ENCODE results near the gene CASP9.

Gene CASP9

GRCh38 chr1:15557008-15557407 lies 33.0 kb upstream of the CASP9 start:
- Histone ChIP-seq H4K91ac (ENCODE audit: low read length) (no peak overlapping the region), H4K8ac (ENCODE audit: low read length) (no peak overlapping the region)

GRCh38 chr1:15550573-15550972 lies 26.6 kb upstream of the CASP9 start:
- no peak overlapping the region for H3K4me3 ChIP-seq (ENCODE audit: insufficient read depth in 1 of 2, low read depth in 1 of 2, low read length in 2 of 2)
- no peak overlapping the region for H2BK120ac ChIP-seq (ENCODE audit: low read depth, low read length)
- H2BK15ac ChIP-seq (ENCODE audit: low read depth, poor library complexity, severe bottlenecking): no peak overlapping the region
- H3K4ac ChIP-seq (ENCODE audit: low read depth in 1 of 2, low read length in 2 of 2): no peak overlapping the region
- no peak overlapping the region for H3K27ac ChIP-seq (ENCODE audit: low read length, poor library complexity, severe bottlenecking)
- H3K27me3 ChIP-seq (ENCODE audit: control insufficient read depth in 1 of 2, insufficient read depth in 1 of 2, low read length in 2 of 2): no peaks in the 10 kb centered on the region
- H2AK5ac ChIP-seq (ENCODE audit: low read length, severe bottlenecking): no peak overlapping the region
- H3K9ac ChIP-seq (ENCODE audit: low read length): no peak overlapping the region
- H3K18ac ChIP-seq (ENCODE audit: low read depth in 1 of 2, low read length in 2 of 2): no peak overlapping the region
- H3K23ac ChIP-seq (ENCODE audit: low read length in 2 of 2): no peak overlapping the region
- 95% methylated on average over 6 of the region's 6 CpGs for WGBS
- H2BK5ac ChIP-seq (ENCODE audit: low read depth, low read length, poor library complexity, severe bottlenecking): no peak overlapping the region
- H3K4me2 ChIP-seq (ENCODE audit: low read length, poor library complexity, severe bottlenecking): no peak overlapping the region
- H3K9me3 ChIP-seq (ENCODE audit: control insufficient read depth, low read length): no peaks in the 10 kb centered on the region
- peaks cover 20 to 62% of the 10 kb centered on the region in 2 experiments for H3K36me3 ChIP-seq (ENCODE audit: control insufficient read depth in 1 of 2, insufficient read depth in 2 of 2, low read depth in 1 of 2, low read length in 2 of 2)
- peak overlapping the region; percentile 15 for H4K8ac ChIP-seq (ENCODE audit: low read length)
- no peak overlapping the region for H2AFZ ChIP-seq (ENCODE audit: low read depth, low read length)
- no peak overlapping the region for H3K14ac ChIP-seq (ENCODE audit: low read length in 2 of 2)
- H2BK12ac ChIP-seq (ENCODE audit: low read length in 2 of 2): no peak overlapping the region
- peak overlapping the region; percentile 61 for H4K91ac ChIP-seq (ENCODE audit: low read length)
- H3K79me1 ChIP-seq (replicated peaks; ENCODE audit: low read length, poor library complexity, severe bottlenecking): peaks cover 2% of the 10 kb centered on the region
- H3K4me1 ChIP-seq (ENCODE audit: control insufficient read depth, insufficient read depth, low read depth, low read length): peaks cover 1% of the 10 kb centered on the region
- DNase-seq: no peak

More at GRCh38 chr1:15557008-15557407, 33.0 kb upstream of the CASP9 start:
- peaks cover 18 to 41% of the 10 kb centered on the region in 2 experiments for H3K36me3 ChIP-seq (ENCODE audit: control insufficient read depth in 1 of 2, insufficient read depth in 2 of 2, low read depth in 1 of 2, low read length in 2 of 2)
- H3K4me2 ChIP-seq (ENCODE audit: low read length, poor library complexity, severe bottlenecking): no peak overlapping the region
- DNase-seq: no peak
- H3K27ac ChIP-seq (ENCODE audit: low read length, poor library complexity, severe bottlenecking): no peak overlapping the region
- H3K4ac ChIP-seq (ENCODE audit: low read depth in 1 of 2, low read length in 2 of 2): no peak overlapping the region
- H3K79me1 ChIP-seq (replicated peaks; ENCODE audit: low read length, poor library complexity, severe bottlenecking): no peaks in the 10 kb centered on the region
- no peak overlapping the region for H2BK120ac ChIP-seq (ENCODE audit: low read depth, low read length)
- no peak overlapping the region for H2BK12ac ChIP-seq (ENCODE audit: low read length in 2 of 2)
- no peak overlapping the region for H3K23ac ChIP-seq (ENCODE audit: low read length in 2 of 2)
- no peak overlapping the region for H2BK5ac ChIP-seq (ENCODE audit: low read depth, low read length, poor library complexity, severe bottlenecking)
- no peak overlapping the region for H3K4me3 ChIP-seq (ENCODE audit: insufficient read depth in 1 of 2, low read depth in 1 of 2, low read length in 2 of 2)
- no peak overlapping the region for H2AFZ ChIP-seq (ENCODE audit: low read depth, low read length)
- H3K18ac ChIP-seq (ENCODE audit: low read depth in 1 of 2, low read length in 2 of 2): no peak overlapping the region
- no peak overlapping the region for H3K9ac ChIP-seq (ENCODE audit: low read length)
- H3K4me1 ChIP-seq (ENCODE audit: control insufficient read depth, insufficient read depth, low read depth, low read length): no peaks in the 10 kb centered on the region
- no peak overlapping the region for H3K14ac ChIP-seq (ENCODE audit: low read length in 2 of 2)
- no peak overlapping the region for H2AK5ac ChIP-seq (ENCODE audit: low read length, severe bottlenecking)
- no peaks in the 10 kb centered on the region for H3K9me3 ChIP-seq (ENCODE audit: control insufficient read depth, low read length)
- H3K27me3 ChIP-seq (ENCODE audit: control insufficient read depth in 1 of 2, insufficient read depth in 1 of 2, low read length in 2 of 2): no peaks in the 10 kb centered on the region
- 100% methylated on average over 2 of the region's 2 CpGs for WGBS
- H2BK15ac ChIP-seq (ENCODE audit: low read depth, poor library complexity, severe bottlenecking): no peak overlapping the region

- Histone ChIP-seq H2BK12ac (ENCODE audit: low read length in 2 of 2) (no peak overlapping the region), H3K9me3 (ENCODE audit: control insufficient read depth, low read length) (no peaks in the 10 kb centered on the region), H2AFZ (ENCODE audit: low read depth, low read length) (no peak overlapping the region), H2BK5ac (ENCODE audit: low read depth, low read length, poor library complexity, severe bottlenecking) (no peak overlapping the region), H2AK5ac (ENCODE audit: low read length, severe bottlenecking) (no peak overlapping the region), H3K18ac (ENCODE audit: low read depth in 1 of 2, low read length in 2 of 2) (no peak overlapping the region), H3K4me2 (ENCODE audit: low read length, poor library complexity, severe bottlenecking) (no peak overlapping the region), H3K23ac (ENCODE audit: low read length in 2 of 2) (no peak overlapping the region), H3K27ac (ENCODE audit: low read length, poor library complexity, severe bottlenecking) (no peak overlapping the region), H2BK15ac (ENCODE audit: low read depth, poor library complexity, severe bottlenecking) (no peak overlapping the region), H4K8ac (ENCODE audit: low read length) (no peak overlapping the region), H4K91ac (ENCODE audit: low read length) (no peak overlapping the region), H3K4me3 (ENCODE audit: insufficient read depth in 1 of 2, low read depth in 1 of 2, low read length in 2 of 2) (no peak overlapping the region), H3K27me3 (ENCODE audit: control insufficient read depth in 1 of 2, insufficient read depth in 1 of 2, low read length in 2 of 2) (no peaks in the 10 kb centered on the region), H3K4ac (ENCODE audit: low read depth in 1 of 2, low read length in 2 of 2) (no peak overlapping the region), H2BK120ac (ENCODE audit: low read depth, low read length) (no peak overlapping the region), H3K4me1 (ENCODE audit: control insufficient read depth, insufficient read depth, low read depth, low read length) (peaks cover 4% of the 10 kb centered on the region), H3K79me1 (replicated peaks; ENCODE audit: low read length, poor library complexity, severe bottlenecking) (peaks cover 16% of the 10 kb centered on the region), H3K14ac (ENCODE audit: low read length in 2 of 2) (no peak overlapping the region), H3K9ac (ENCODE audit: low read length) (no peak overlapping the region), H3K36me3 (ENCODE audit: control insufficient read depth in 1 of 2, insufficient read depth in 2 of 2, low read depth in 1 of 2, low read length in 2 of 2) (peaks cover 35 to 93% of the 10 kb centered on the region in 2 experiments)
- DNase-seq: no peak
- no CpG with 5 or more reads among the region's 2 CpGs for WGBS
Measured at GRCh38 chr1:15546641-15547040, 22.6 kb upstream of the CASP9 start.

- peaks cover 3% of the 10 kb centered on the region for H3K4me1 ChIP-seq (ENCODE audit: control insufficient read depth, insufficient read depth, low read depth, low read length)
- DNase-seq: peak; percentile 50
- no peak overlapping the region for H3K9ac ChIP-seq (ENCODE audit: low read length)
- H3K27ac ChIP-seq (ENCODE audit: low read length, poor library complexity, severe bottlenecking): no peak overlapping the region
- H3K36me3 ChIP-seq (ENCODE audit: control insufficient read depth in 1 of 2, insufficient read depth in 2 of 2, low read depth in 1 of 2, low read length in 2 of 2): peaks cover 41 to 95% of the 10 kb centered on the region in 2 experiments
- H3K18ac ChIP-seq (ENCODE audit: low read depth in 1 of 2, low read length in 2 of 2): no peak overlapping the region
- H3K27me3 ChIP-seq (ENCODE audit: control insufficient read depth in 1 of 2, insufficient read depth in 1 of 2, low read length in 2 of 2): no peaks in the 10 kb centered on the region
- H3K79me1 ChIP-seq (replicated peaks; ENCODE audit: low read length, poor library complexity, severe bottlenecking): peaks cover 15% of the 10 kb centered on the region
- H4K8ac ChIP-seq (ENCODE audit: low read length): no peak overlapping the region
- H3K14ac ChIP-seq (ENCODE audit: low read length in 2 of 2): no peak overlapping the region
- no peak overlapping the region for H3K4me3 ChIP-seq (ENCODE audit: insufficient read depth in 1 of 2, low read depth in 1 of 2, low read length in 2 of 2)
- no peak overlapping the region for H2BK120ac ChIP-seq (ENCODE audit: low read depth, low read length)
- 94% methylated on average over 11 of the region's 12 CpGs for WGBS
- H3K23ac ChIP-seq (ENCODE audit: low read length in 2 of 2): no peak overlapping the region
- H2BK5ac ChIP-seq (ENCODE audit: low read depth, low read length, poor library complexity, severe bottlenecking): no peak overlapping the region
- H3K4ac ChIP-seq (ENCODE audit: low read depth in 1 of 2, low read length in 2 of 2): no peak overlapping the region
- no peak overlapping the region for H4K91ac ChIP-seq (ENCODE audit: low read length)
- no peak overlapping the region for H3K4me2 ChIP-seq (ENCODE audit: low read length, poor library complexity, severe bottlenecking)
- no peak overlapping the region for H2AFZ ChIP-seq (ENCODE audit: low read depth, low read length)
- H3K9me3 ChIP-seq (ENCODE audit: control insufficient read depth, low read length): no peaks in the 10 kb centered on the region
- no peak overlapping the region for H2BK15ac ChIP-seq (ENCODE audit: low read depth, poor library complexity, severe bottlenecking)
- no peak overlapping the region for H2BK12ac ChIP-seq (ENCODE audit: low read length in 2 of 2)
- no peak overlapping the region for H2AK5ac ChIP-seq (ENCODE audit: low read length, severe bottlenecking)
Measured at GRCh38 chr1:15543589-15544568, 19.9 kb upstream of the CASP9 start.
